ENCODE data around the gene TAX1BP3. TPM values are rescaled to one million over a fixed set of nuclear protein-coding genes. Genes with fewer than 3 reads are reported as not detected.

TAX1BP3 gene
- total and polyA plus RNA-seq, 4 donors = 11.9 to 27.7 (median 20.0) TPM

- no peak for DNase-seq (ENCODE audit: low spot score)
- Histone ChIP-seq H3K4me3 (ENCODE audit: low read depth in 1 of 3, low read length in 3 of 3) (no peak overlapping the region), H3K4me1 (ENCODE audit: control insufficient read depth in 4 of 4, insufficient read depth in 4 of 4, low read length in 3 of 4) (peaks cover 3 to 17% (median 12%) of the 10 kb centered on the region in 4 donors), H3K27me3 (ENCODE audit: control insufficient read depth in 4 of 4, insufficient read depth in 4 of 4, low read length in 3 of 4) (no peaks in the 10 kb centered on the region), H3K9me3 (ENCODE audit: control insufficient read depth in 4 of 4, low read length in 3 of 4) (no peaks in the 10 kb centered on the region), H3K9ac (ENCODE audit: low read depth in 1 of 2, low read length in 2 of 2) (no peak overlapping the region), H3K27ac (ENCODE audit: low read depth in 1 of 2, low read length in 2 of 2) (no peak overlapping the region), H3K36me3 (ENCODE audit: control insufficient read depth in 4 of 4, insufficient read depth in 3 of 4, low read depth in 1 of 4, low read length in 3 of 4) (peaks cover 0 to 8% (median under 1%) of the 10 kb centered on the region in 4 donors)
- TF ChIP-seq TAF1 (conservative IDR thresholded peaks at IDR 0.05) = no peak
- no peak for TF ChIP-seq CTCF (IDR thresholded peaks at IDR 0.05; ENCODE audit: low read depth, low read length, missing input control)
- TF ChIP-seq REST (IDR thresholded peaks at IDR 0.05) = no peak
- no peak for TF ChIP-seq RXRA (IDR thresholded peaks at IDR 0.05)
- TF ChIP-seq MAX (IDR thresholded peaks at IDR 0.05) = no peak
- no peak for TF ChIP-seq GABPA (IDR thresholded peaks at IDR 0.05 in 1 of 2, conservative IDR thresholded peaks at IDR 0.05 in 1 of 2)
- no peak for TF ChIP-seq YY1 (IDR thresholded peaks at IDR 0.05)
- TF ChIP-seq NR2F2 (IDR thresholded peaks at IDR 0.05) = no peak
- TF ChIP-seq ATF3 (IDR thresholded peaks at IDR 0.05) = no peak
- no peak for TF ChIP-seq RAD21 (IDR thresholded peaks at IDR 0.05)
- no peak for TF ChIP-seq HNF4G (IDR thresholded peaks at IDR 0.05)
- no peak for TF ChIP-seq FOXA2 (IDR thresholded peaks at IDR 0.05)
- TF ChIP-seq SP1 (IDR thresholded peaks at IDR 0.05) = no peak
- TF ChIP-seq ZBTB33 (IDR thresholded peaks at IDR 0.05) = no peak
- no peak for TF ChIP-seq JUND (IDR thresholded peaks at IDR 0.05)
- TF ChIP-seq EGR1 (IDR thresholded peaks at IDR 0.05; ENCODE audit: low read depth in 2 of 2) = no peak
- WGBS = 73% methylated on average over 5 of the region's 5 CpGs
Observed at GRCh38 chr17:3645310-3645709, 23.1 kb downstream of the TAX1BP3 start.

GRCh38 chr17:3643889-3644349, 24.5 kb downstream of the TAX1BP3 start:
- Histone ChIP-seq H3K27me3 (ENCODE audit: control insufficient read depth in 4 of 4, insufficient read depth in 4 of 4, low read length in 3 of 4) (no peaks in the 10 kb centered on the region), H3K9ac (ENCODE audit: low read depth in 1 of 2, low read length in 2 of 2) (no peak overlapping the region), H3K36me3 (ENCODE audit: control insufficient read depth in 4 of 4, insufficient read depth in 3 of 4, low read depth in 1 of 4, low read length in 3 of 4) (peaks cover 0 to 6% (median under 1%) of the 10 kb centered on the region in 4 donors), H3K27ac (ENCODE audit: low read depth in 1 of 2, low read length in 2 of 2) (no peak overlapping the region), H3K9me3 (ENCODE audit: control insufficient read depth in 4 of 4, low read length in 3 of 4) (no peaks in the 10 kb centered on the region), H3K4me1 (ENCODE audit: control insufficient read depth in 4 of 4, insufficient read depth in 4 of 4, low read length in 3 of 4) (peaks cover 3 to 17% (median 12%) of the 10 kb centered on the region in 4 donors), H3K4me3 (ENCODE audit: low read depth in 1 of 3, low read length in 3 of 3) (no peak overlapping the region)
- DNase-seq (ENCODE audit: low spot score) = no peak
- 97% methylated on average over 4 of the region's 4 CpGs for WGBS
- TF ChIP-seq CTCF (IDR thresholded peaks at IDR 0.05; ENCODE audit: low read depth, low read length, missing input control) = no peak
- no peak for TF ChIP-seq TAF1 (conservative IDR thresholded peaks at IDR 0.05)
- no peak for TF ChIP-seq NR2F2 (IDR thresholded peaks at IDR 0.05)
- TF ChIP-seq MAX (IDR thresholded peaks at IDR 0.05) = no peak
- TF ChIP-seq FOXA2 (IDR thresholded peaks at IDR 0.05) = no peak
- TF ChIP-seq RAD21 (IDR thresholded peaks at IDR 0.05) = no peak
- no peak for TF ChIP-seq RXRA (IDR thresholded peaks at IDR 0.05)
- TF ChIP-seq HNF4A (conservative IDR thresholded peaks at IDR 0.05) = no peak
- TF ChIP-seq YY1 (IDR thresholded peaks at IDR 0.05) = no peak
- no peak for TF ChIP-seq REST (IDR thresholded peaks at IDR 0.05)
- no peak for TF ChIP-seq FOXA1 (IDR thresholded peaks at IDR 0.05)

Measured in liver (tissue), 9 donors.